K562 (cell line): ENCODE data around the gene STT3B. TPM values are rescaled to one million over a fixed set of nuclear protein-coding genes. Genes with fewer than 3 reads are reported as not detected.

Experiments
- AFF1 ChIP-seq, 2 experiments: fragments of 450-650 bp; IDR thresholded peaks; 2 replicates each; pipeline ENCODE4 v1.6.1; 2018; ENCODE audit warnings: mild to moderate bottlenecking in 2 of 2, low read depth in 1 of 2; ENCODE audit not compliant: partially characterized antibody in 2 of 2
- BRD4 ChIP-seq: fragments of 200-600 bp; sonication (generic); IDR thresholded peaks from 2 replicates; pipeline ENCODE4 v1.6.1; 2017; ENCODE audit warnings: inconsistent platforms
- CBX8 ChIP-seq: fragments of 200-600 bp; sonication (generic); IDR thresholded peaks from 2 replicates; pipeline ENCODE4 v1.6.1; 2012; ENCODE audit warnings: borderline replicate concordance, mixed run types, low read depth, mild to moderate bottlenecking, moderate library complexity, mixed read lengths, low read length, control low read depth, inconsistent platforms; ENCODE audit not compliant: poor library complexity, severe bottlenecking; ENCODE audit errors: extremely low read depth
- MLLT1 ChIP-seq, 2 experiments: fragments of 450-650 bp; IDR thresholded peaks; 2 replicates each; pipeline ENCODE4 v1.6.1; 2016
- NCOA6 ChIP-seq: fragments of 450-650 bp; IDR thresholded peaks from 2 replicates; pipeline ENCODE4 v1.6.1; 2017; ENCODE audit warnings: mild to moderate bottlenecking
- SMAD4 ChIP-seq: fragments of 250-450 bp; sonication (Bioruptor Pico); conservative IDR thresholded peaks from 2 replicates; pipeline ENCODE4 v1.8.0; 2021; ENCODE audit warnings: inconsistent platforms, mild to moderate bottlenecking, moderate library complexity
- SMARCC2 ChIP-seq: fragments of 450-650 bp; IDR thresholded peaks from 2 replicates; pipeline ENCODE4 v1.6.1; 2017; ENCODE audit warnings: antibody characterized with exemption, moderate library complexity, mild to moderate bottlenecking, low read depth
- TCF15 ChIP-seq: fragments of 250-450 bp; sonication (Bioruptor Pico); IDR thresholded peaks from 2 replicates; pipeline ENCODE4 v1.8.0; 2022; ENCODE audit warnings: moderate library complexity, mild to moderate bottlenecking, inconsistent platforms
- ZBTB49 ChIP-seq: sonication (generic); formaldehyde crosslinking; IDR thresholded peaks from 2 replicates; pipeline ENCODE4 v1.8.0; 2022; ENCODE audit warnings: missing genetic modification reagents, mild to moderate bottlenecking, borderline replicate concordance
- ZC3H4 ChIP-seq: sonication (generic); formaldehyde crosslinking; IDR thresholded peaks from 2 replicates; pipeline ENCODE4 v1.9.0; 2021; ENCODE audit warnings: missing genetic modification reagents, borderline replicate concordance
- ZC3H8 ChIP-seq: fragments of 450-650 bp; IDR thresholded peaks from 2 replicates; pipeline ENCODE4 v1.6.1; 2017
- polyA plus RNA-seq, 8 experiments: library from polyadenylated mRNA; depleted of rRNA in 4 of 8; stranded (reverse) in 5 of 8; unstranded in 3 of 8; fragments of >200 nt; fragmentation: Nextera tagmentation in 2 of 8; fragmentation: Illumina TruSeq in 1 of 8; extraction: Ambion mirVana in 2 of 8; extraction: Trizol in 1 of 8; gene quantifications; 2 replicates each; pipeline versions ENCODE4 v1.2.1 to v1.2.3, GENCODE V29; 2011 to 2014; ENCODE audit warnings: inconsistent platforms in 1 of 8, missing spikeins in 1 of 8
- total RNA-seq, 7 experiments: library from RNA; depleted of rRNA in 6 of 7; stranded (reverse); fragments of >200 nt in 6 of 7; fragmentation: Illumina TruSeq in 2 of 7; extraction: Trizol in 2 of 7; gene quantifications; 2 replicates each; pipeline versions ENCODE4 v1.2.1 to v1.2.3, GENCODE V29; 2011 to 2021; ENCODE audit warnings: low replicate concordance in 1 of 7
- TF ChIP-seq, protein P1 (sequence below): fragments of 450-650 bp; IDR thresholded peaks from 2 replicates; pipeline ENCODE4 v1.6.1; 2018; ENCODE audit not compliant: partially characterized antibody

The STT3B gene
- total and polyA plus RNA-seq, 9 of the 15 experiments (the other 6 are each of a cell fraction or from before 2014, with no cell fraction given), result 22.4 to 147 (median 100) TPM

DNA sequence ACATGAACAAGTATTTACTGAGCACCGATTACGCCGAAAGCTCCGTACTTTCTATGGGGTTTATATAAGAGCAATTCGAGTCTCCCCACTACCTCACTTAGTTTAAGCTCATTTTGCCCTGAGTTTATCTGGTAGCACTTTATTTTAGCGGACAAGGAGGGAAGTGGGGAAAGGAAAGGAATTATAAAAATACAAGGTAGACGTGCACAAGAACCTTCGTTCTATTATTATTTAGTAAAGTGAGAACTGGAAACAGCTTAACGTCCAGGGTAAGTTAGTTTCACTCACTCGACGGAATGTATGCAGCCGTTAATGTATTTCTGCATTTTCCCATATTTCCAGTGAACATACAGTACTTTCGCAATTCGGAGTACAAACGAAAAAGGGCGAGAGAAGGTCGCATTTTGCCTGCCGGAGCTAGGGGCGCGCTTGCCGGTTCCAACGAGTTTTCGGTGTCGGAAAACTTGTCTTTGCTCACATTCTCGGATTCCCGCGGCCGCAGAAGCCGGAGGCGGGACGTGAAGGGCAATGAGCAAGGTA, 1.2 kb upstream of the STT3B start (continued):
- peak; percentile 54 to 69; a peak in 2 of 4 replicates for TF ChIP-seq MLLT1 (IDR thresholded peaks at IDR 0.05)
- peak; percentile 35; the same call in 1 of the 2 replicates for TF ChIP-seq SMARCC2
- TF ChIP-seq TCF15 (CRISPR knock-in tag), result no peak
- TF ChIP-seq ZC3H4 (CRISPR knock-in tag), result no peak
- peak; percentile 30; the same call in 1 of the 2 replicates for TF ChIP-seq NCOA6
- no peak for TF ChIP-seq ZC3H8
- no peak for TF ChIP-seq CBX8
- peak; percentile 93 for TF ChIP-seq BRD4
- TF ChIP-seq ZBTB49 (CRISPR knock-in tag), result 0 out of 2 replicates have a peak, but pooled peaks have one; percentile 6
- TF ChIP-seq, protein P1, sequence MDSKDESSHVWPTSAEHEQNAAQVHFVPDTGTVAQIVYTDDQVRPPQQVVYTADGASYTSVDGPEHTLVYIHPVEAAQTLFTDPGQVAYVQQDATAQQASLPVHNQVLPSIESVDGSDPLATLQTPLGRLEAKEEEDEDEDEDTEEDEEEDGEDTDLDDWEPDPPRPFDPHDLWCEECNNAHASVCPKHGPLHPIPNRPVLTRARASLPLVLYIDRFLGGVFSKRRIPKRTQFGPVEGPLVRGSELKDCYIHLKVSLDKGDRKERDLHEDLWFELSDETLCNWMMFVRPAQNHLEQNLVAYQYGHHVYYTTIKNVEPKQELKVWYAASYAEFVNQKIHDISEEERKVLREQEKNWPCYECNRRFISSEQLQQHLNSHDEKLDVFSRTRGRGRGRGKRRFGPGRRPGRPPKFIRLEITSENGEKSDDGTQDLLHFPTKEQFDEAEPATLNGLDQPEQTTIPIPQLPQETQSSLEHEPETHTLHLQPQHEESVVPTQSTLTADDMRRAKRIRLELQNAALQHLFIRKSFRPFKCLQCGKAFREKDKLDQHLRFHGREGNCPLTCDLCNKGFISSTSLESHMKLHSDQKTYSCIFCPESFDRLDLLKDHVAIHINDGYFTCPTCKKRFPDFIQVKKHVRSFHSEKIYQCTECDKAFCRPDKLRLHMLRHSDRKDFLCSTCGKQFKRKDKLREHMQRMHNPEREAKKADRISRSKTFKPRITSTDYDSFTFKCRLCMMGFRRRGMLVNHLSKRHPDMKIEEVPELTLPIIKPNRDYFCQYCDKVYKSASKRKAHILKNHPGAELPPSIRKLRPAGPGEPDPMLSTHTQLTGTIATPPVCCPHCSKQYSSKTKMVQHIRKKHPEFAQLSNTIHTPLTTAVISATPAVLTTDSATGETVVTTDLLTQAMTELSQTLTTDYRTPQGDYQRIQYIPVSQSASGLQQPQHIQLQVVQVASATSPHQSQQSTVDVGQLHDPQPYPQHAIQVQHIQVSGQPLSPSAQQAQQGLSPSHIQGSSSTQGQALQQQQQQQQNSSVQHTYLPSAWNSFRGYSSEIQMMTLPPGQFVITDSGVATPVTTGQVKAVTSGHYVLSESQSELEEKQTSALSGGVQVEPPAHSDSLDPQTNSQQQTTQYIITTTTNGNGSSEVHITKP, result peak; percentile 96
- 0 out of 2 replicates have a peak, but pooled peaks have one; percentile 10 for TF ChIP-seq SMAD4 (CRISPR knock-in tag)
- TF ChIP-seq AFF1 (IDR thresholded peaks at IDR 0.05; ENCODE audit: low read depth in 1 of 2, partially characterized antibody in 2 of 2), result peak; percentile 41 to 68
